Esophagus muscularis mucosa (tissue), 4 donors: ENCODE results near the gene TGFBR3.

Experiments
- EP300 ChIP-seq: sonication (generic); formaldehyde crosslinking; IDR thresholded peaks from one replicate; pipeline ENCODE4 v1.6.1; 2017; ENCODE audit warnings: antibody characterized with exemption
- POLR2A ChIP-seq: fragments of 450-650 bp; IDR thresholded peaks from one replicate; pipeline ENCODE4 v1.6.1; 2017; ENCODE audit warnings: antibody characterized with exemption, moderate library complexity, mild to moderate bottlenecking, low read depth
- POLR2AphosphoS5 ChIP-seq, 2 donors: sonication (generic); formaldehyde crosslinking; IDR thresholded peaks; one replicate each; pipeline ENCODE4 v1.6.1; 2017; ENCODE audit warnings: antibody characterized with exemption in 2 of 2
- TF ChIP-seq, protein P1 (sequence below), 3 experiments: fragments of 200-600 bp in 2 of 3; fragments of 450-650 bp in 1 of 3; sonication (generic) in 2 of 3; IDR thresholded peaks; one replicate each; pipeline ENCODE4 v1.5.1; 2017 to 2019; ENCODE audit warnings: antibody characterized with exemption in 3 of 3, mild to moderate bottlenecking in 2 of 3, moderate library complexity in 1 of 3

DNA sequence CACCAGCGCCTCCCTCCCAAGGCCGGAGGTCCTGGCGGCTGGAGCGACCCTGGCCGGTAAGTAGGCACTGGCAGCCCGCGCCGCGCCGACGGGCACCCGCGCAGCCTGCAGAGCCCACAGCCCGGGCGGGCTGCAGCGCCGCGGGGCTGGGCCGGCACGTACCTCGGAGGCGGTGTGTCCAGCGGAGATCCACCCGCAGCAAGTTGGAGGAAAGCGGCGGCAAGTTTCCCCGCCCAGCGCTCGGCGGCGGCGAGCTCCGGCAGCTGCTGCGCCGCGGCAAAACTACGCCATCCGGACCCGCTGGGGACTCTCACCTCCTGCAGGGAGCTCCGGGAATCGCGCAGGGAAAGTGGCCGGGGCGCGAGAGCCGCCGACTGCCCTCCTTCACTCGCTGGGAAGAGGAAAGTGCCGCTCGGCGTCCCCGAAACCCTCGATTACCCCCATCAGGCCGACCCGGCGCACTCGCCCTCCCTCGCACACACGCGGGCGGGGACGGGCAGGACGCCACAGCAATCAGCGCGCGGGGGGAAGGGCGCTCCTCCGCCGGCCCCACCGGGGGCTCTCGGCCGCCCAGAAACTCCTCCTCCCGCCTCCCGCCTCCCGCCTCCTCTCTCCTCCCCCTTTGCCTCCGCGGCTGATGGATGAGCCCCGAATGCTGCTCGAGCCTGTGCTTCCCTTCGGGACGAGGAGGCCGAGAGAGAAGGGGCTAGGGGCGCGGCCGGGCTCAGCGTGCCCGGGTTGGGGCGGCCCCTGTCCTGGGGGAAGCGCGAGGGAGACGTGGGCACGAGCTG, at the start of gene TGFBR3:
- TF ChIP-seq, protein P1, sequence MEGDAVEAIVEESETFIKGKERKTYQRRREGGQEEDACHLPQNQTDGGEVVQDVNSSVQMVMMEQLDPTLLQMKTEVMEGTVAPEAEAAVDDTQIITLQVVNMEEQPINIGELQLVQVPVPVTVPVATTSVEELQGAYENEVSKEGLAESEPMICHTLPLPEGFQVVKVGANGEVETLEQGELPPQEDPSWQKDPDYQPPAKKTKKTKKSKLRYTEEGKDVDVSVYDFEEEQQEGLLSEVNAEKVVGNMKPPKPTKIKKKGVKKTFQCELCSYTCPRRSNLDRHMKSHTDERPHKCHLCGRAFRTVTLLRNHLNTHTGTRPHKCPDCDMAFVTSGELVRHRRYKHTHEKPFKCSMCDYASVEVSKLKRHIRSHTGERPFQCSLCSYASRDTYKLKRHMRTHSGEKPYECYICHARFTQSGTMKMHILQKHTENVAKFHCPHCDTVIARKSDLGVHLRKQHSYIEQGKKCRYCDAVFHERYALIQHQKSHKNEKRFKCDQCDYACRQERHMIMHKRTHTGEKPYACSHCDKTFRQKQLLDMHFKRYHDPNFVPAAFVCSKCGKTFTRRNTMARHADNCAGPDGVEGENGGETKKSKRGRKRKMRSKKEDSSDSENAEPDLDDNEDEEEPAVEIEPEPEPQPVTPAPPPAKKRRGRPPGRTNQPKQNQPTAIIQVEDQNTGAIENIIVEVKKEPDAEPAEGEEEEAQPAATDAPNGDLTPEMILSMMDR (IDR thresholded peaks at IDR 0.05): peak; percentile 44 to 68 (median 47)
- TF ChIP-seq POLR2A: peak; percentile 46
- TF ChIP-seq POLR2AphosphoS5 (IDR thresholded peaks at IDR 0.05): peak; percentile 97 to 98
- TF ChIP-seq EP300: no peak
